Measurements from ENCODE around the gene ENTREP3.
A peak's percentile ranks its signal among the peaks of the same experiment; 100 is the strongest.

ENTREP3 gene

DNA sequence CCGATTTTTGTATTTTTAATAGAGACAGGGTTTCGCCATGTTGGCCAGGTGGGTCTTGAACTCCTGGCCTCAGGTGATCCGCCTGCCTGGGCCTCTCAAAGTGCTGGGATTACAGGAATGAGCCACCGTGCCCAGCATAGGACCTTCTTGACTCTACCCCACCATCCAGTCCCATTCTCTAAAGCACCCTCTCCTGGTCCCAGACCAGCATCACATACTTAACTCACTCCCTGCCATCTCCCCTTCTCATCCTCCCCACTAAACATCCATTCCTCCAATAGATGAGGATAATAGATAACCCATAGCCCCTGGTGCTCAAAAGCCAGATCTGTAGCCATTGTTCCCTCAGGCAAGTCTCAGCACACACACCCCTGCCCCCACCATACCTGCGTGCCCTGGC lies 2.1 kb downstream of the ENTREP3 start:
- peaks cover 37 to 45% of the 10 kb centered on the region in 2 experiments for H3K36me3 ChIP-seq (ENCODE audit: control insufficient read depth in 1 of 2, insufficient read depth in 2 of 2, low read depth in 1 of 2, low read length in 2 of 2)
- H3K18ac ChIP-seq (ENCODE audit: low read depth in 1 of 2, low read length in 2 of 2), result peak overlapping the region in 1 of 2 experiments; percentile 48
- H3K4me2 ChIP-seq (ENCODE audit: low read length, poor library complexity, severe bottlenecking), result no peak overlapping the region
- H2BK12ac ChIP-seq (ENCODE audit: low read length in 2 of 2), result peak overlapping the region in 1 of 2 experiments; percentile 15
- no peak overlapping the region for H4K91ac ChIP-seq (ENCODE audit: low read length)
- peaks cover 18% of the 10 kb centered on the region for H3K79me1 ChIP-seq (replicated peaks; ENCODE audit: low read length, poor library complexity, severe bottlenecking)
- H4K8ac ChIP-seq (ENCODE audit: low read length), result no peak overlapping the region
- H3K14ac ChIP-seq (ENCODE audit: low read length in 2 of 2), result no peak overlapping the region
- H3K27me3 ChIP-seq (ENCODE audit: control insufficient read depth in 1 of 2, insufficient read depth in 1 of 2, low read length in 2 of 2), result no peaks in the 10 kb centered on the region
- H3K4ac ChIP-seq (ENCODE audit: low read depth in 1 of 2, low read length in 2 of 2), result no peak overlapping the region
- H3K9me3 ChIP-seq (ENCODE audit: control insufficient read depth, low read length), result no peaks in the 10 kb centered on the region
- no peak overlapping the region for H3K23ac ChIP-seq (ENCODE audit: low read length in 2 of 2)
- H2AK5ac ChIP-seq (ENCODE audit: low read length, severe bottlenecking), result no peak overlapping the region
- no peak overlapping the region for H2BK15ac ChIP-seq (ENCODE audit: low read depth, poor library complexity, severe bottlenecking)
- no peak overlapping the region for H2BK120ac ChIP-seq (ENCODE audit: low read depth, low read length)
- no peak overlapping the region for H3K27ac ChIP-seq (ENCODE audit: low read length, poor library complexity, severe bottlenecking)
- DNase-seq, result no peak
- no peak overlapping the region for H2BK5ac ChIP-seq (ENCODE audit: low read depth, low read length, poor library complexity, severe bottlenecking)
- 94% methylated on average over 5 of the region's 5 CpGs for WGBS
- peak overlapping the region in 1 of 2 experiments; percentile 95 for H3K4me3 ChIP-seq (ENCODE audit: insufficient read depth in 1 of 2, low read depth in 1 of 2, low read length in 2 of 2)
- H3K4me1 ChIP-seq (ENCODE audit: control insufficient read depth, insufficient read depth, low read depth, low read length), result peaks cover 30% of the 10 kb centered on the region
- H2AFZ ChIP-seq (ENCODE audit: low read depth, low read length), result no peak overlapping the region
- peak overlapping the region; percentile 94 for H3K9ac ChIP-seq (ENCODE audit: low read length)

DNA sequence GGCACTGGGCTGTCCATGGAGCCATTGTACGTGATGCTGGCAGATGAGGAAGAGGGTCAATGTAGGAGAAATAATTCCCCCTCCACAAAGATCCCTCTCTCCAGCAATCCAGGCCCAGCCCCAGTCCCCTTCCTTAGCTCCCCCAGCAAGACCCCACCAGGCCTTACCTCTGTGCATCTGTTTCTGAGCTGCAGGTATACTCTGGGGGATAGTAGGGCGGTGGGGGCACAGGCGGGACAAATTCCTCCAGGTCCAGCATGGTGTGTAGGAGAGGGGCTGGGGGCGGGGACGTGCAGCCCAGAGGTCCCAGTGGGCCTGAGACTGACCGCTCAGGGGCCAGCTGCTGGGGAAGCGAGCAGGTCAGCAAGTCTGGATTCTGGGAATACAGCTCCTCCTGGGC lies 3.7 kb downstream of the ENTREP3 start:
- no peak overlapping the region for H3K18ac ChIP-seq (ENCODE audit: low read depth in 1 of 2, low read length in 2 of 2)

DNA sequence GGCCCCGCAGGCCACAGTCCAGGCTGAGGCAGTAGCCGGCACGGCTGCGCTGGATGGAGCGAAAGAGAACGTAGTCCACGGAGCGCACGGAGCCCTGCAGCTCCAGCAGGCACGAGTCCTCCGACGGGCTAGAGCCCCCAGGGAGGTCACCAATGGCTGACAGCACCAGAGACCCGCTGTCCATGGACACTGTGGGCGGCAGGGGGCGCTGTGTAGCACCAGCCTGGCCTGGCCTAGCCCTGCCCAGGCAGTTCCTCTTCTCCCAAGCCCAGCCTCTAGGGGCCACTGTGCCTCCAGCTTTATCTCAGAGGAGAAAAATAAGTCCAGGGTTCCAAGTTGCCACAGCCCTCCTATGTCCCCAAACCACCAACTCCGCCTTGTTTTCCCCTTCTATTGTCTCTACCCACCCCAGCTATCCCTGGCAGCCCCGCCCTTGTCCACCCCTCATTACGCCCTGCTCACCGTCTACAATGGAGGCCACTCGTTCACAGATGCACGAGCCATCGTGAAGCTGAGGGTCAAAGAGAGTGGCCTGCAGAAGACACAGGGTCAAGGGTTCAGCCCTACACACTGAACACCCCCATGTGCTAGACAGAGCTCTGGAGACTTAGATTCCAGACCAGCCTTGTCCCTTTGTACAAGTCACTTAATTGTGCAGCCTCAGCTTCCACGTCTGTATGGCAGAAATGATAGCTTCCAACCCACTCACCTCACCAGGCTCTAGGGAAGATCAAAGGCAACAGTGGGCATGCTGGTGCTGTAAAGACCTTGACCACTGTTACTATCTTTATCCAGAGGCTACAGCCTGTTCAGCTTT lies 4.4 kb downstream of the ENTREP3 start:
- peak overlapping the region; percentile 59 for H3K9ac ChIP-seq (ENCODE audit: low read length)
- peak overlapping the region; percentile 72 for H2AFZ ChIP-seq (ENCODE audit: low read depth, low read length)
- no peaks in the 10 kb centered on the region for H3K9me3 ChIP-seq (ENCODE audit: control insufficient read depth, low read length)
- H3K4me3 ChIP-seq (ENCODE audit: insufficient read depth in 1 of 2, low read depth in 1 of 2, low read length in 2 of 2), result no peak overlapping the region
- H2BK15ac ChIP-seq (ENCODE audit: low read depth, poor library complexity, severe bottlenecking), result peak overlapping the region; percentile 34
- H2BK12ac ChIP-seq (ENCODE audit: low read length in 2 of 2), result peak overlapping the region in 1 of 2 experiments; percentile 45
- peak overlapping the region in 1 of 2 experiments; percentile 79 for H3K4ac ChIP-seq (ENCODE audit: low read depth in 1 of 2, low read length in 2 of 2)
- WGBS, result 24% methylated on average over 23 of the region's 23 CpGs
- peak overlapping the region in 1 of 2 experiments; percentile 82 for H3K14ac ChIP-seq (ENCODE audit: low read length in 2 of 2)
- peaks cover 41 to 44% of the 10 kb centered on the region in 2 experiments for H3K36me3 ChIP-seq (ENCODE audit: control insufficient read depth in 1 of 2, insufficient read depth in 2 of 2, low read depth in 1 of 2, low read length in 2 of 2)
- peak overlapping the region; percentile 95 for H4K91ac ChIP-seq (ENCODE audit: low read length)
- no peak overlapping the region for H2BK5ac ChIP-seq (ENCODE audit: low read depth, low read length, poor library complexity, severe bottlenecking)
- peaks cover 15% of the 10 kb centered on the region for H3K79me1 ChIP-seq (replicated peaks; ENCODE audit: low read length, poor library complexity, severe bottlenecking)
- H4K8ac ChIP-seq (ENCODE audit: low read length), result peak overlapping the region; percentile 99
- H2BK120ac ChIP-seq (ENCODE audit: low read depth, low read length), result no peak overlapping the region
- no peaks in the 10 kb centered on the region for H3K27me3 ChIP-seq (ENCODE audit: control insufficient read depth in 1 of 2, insufficient read depth in 1 of 2, low read length in 2 of 2)
- H2AK5ac ChIP-seq (ENCODE audit: low read length, severe bottlenecking), result no peak overlapping the region
- no peak overlapping the region for H3K23ac ChIP-seq (ENCODE audit: low read length in 2 of 2)
- H3K4me1 ChIP-seq (ENCODE audit: control insufficient read depth, insufficient read depth, low read depth, low read length), result peaks cover 23% of the 10 kb centered on the region
- peak; percentile 91 for DNase-seq
- H3K27ac ChIP-seq (ENCODE audit: low read length, poor library complexity, severe bottlenecking), result no peak overlapping the region
- H3K18ac ChIP-seq (ENCODE audit: low read depth in 1 of 2, low read length in 2 of 2), result peak overlapping the region; percentile 75 to 78
- H3K4me2 ChIP-seq (ENCODE audit: low read length, poor library complexity, severe bottlenecking), result peak overlapping the region; percentile 31

More for the DNA sequence above, 3.7 kb downstream of the ENTREP3 start:
- DNase-seq, result no peak
- Histone ChIP-seq H2BK5ac (ENCODE audit: low read depth, low read length, poor library complexity, severe bottlenecking) (no peak overlapping the region), H3K36me3 (ENCODE audit: control insufficient read depth in 1 of 2, insufficient read depth in 2 of 2, low read depth in 1 of 2, low read length in 2 of 2) (peaks cover 43 to 49% of the 10 kb centered on the region in 2 experiments), H3K9ac (ENCODE audit: low read length) (peak overlapping the region; percentile 59), H4K8ac (ENCODE audit: low read length) (no peak overlapping the region), H3K27me3 (ENCODE audit: control insufficient read depth in 1 of 2, insufficient read depth in 1 of 2, low read length in 2 of 2) (no peaks in the 10 kb centered on the region), H3K23ac (ENCODE audit: low read length in 2 of 2) (no peak overlapping the region), H2AK5ac (ENCODE audit: low read length, severe bottlenecking) (no peak overlapping the region), H2AFZ (ENCODE audit: low read depth, low read length) (no peak overlapping the region), H3K9me3 (ENCODE audit: control insufficient read depth, low read length) (no peaks in the 10 kb centered on the region), H3K4me3 (ENCODE audit: insufficient read depth in 1 of 2, low read depth in 1 of 2, low read length in 2 of 2) (no peak overlapping the region), H3K27ac (ENCODE audit: low read length, poor library complexity, severe bottlenecking) (no peak overlapping the region), H3K14ac (ENCODE audit: low read length in 2 of 2) (peak overlapping the region in 1 of 2 experiments; percentile 19), H3K79me1 (replicated peaks; ENCODE audit: low read length, poor library complexity, severe bottlenecking) (peaks cover 18% of the 10 kb centered on the region), H2BK12ac (ENCODE audit: low read length in 2 of 2) (no peak overlapping the region), H3K4me2 (ENCODE audit: low read length, poor library complexity, severe bottlenecking) (no peak overlapping the region), H4K91ac (ENCODE audit: low read length) (no peak overlapping the region), H2BK120ac (ENCODE audit: low read depth, low read length) (no peak overlapping the region), H3K4ac (ENCODE audit: low read depth in 1 of 2, low read length in 2 of 2) (no peak overlapping the region), H3K4me1 (ENCODE audit: control insufficient read depth, insufficient read depth, low read depth, low read length) (peaks cover 30% of the 10 kb centered on the region), H2BK15ac (ENCODE audit: low read depth, poor library complexity, severe bottlenecking) (no peak overlapping the region)
- 84% methylated on average over 6 of the region's 7 CpGs for WGBS

GRCh38 chr1:155250246-155250632 lies 5.0 kb downstream of the ENTREP3 start:
- Histone ChIP-seq H3K27ac (ENCODE audit: low read length, poor library complexity, severe bottlenecking) (no peak overlapping the region), H2BK5ac (ENCODE audit: low read depth, low read length, poor library complexity, severe bottlenecking) (no peak overlapping the region), H4K8ac (ENCODE audit: low read length) (peak overlapping the region; percentile 99), H3K4ac (ENCODE audit: low read depth in 1 of 2, low read length in 2 of 2) (peak overlapping the region in 1 of 2 experiments; percentile 79), H3K4me2 (ENCODE audit: low read length, poor library complexity, severe bottlenecking) (peak overlapping the region; percentile 31), H3K23ac (ENCODE audit: low read length in 2 of 2) (no peak overlapping the region), H3K18ac (ENCODE audit: low read depth in 1 of 2, low read length in 2 of 2) (peak overlapping the region; percentile 75 to 78), H3K36me3 (ENCODE audit: control insufficient read depth in 1 of 2, insufficient read depth in 2 of 2, low read depth in 1 of 2, low read length in 2 of 2) (peaks cover 41 to 43% of the 10 kb centered on the region in 2 experiments), H2BK15ac (ENCODE audit: low read depth, poor library complexity, severe bottlenecking) (peak overlapping the region; percentile 34), H3K14ac (ENCODE audit: low read length in 2 of 2) (peak overlapping the region in 1 of 2 experiments; percentile 82), H2AK5ac (ENCODE audit: low read length, severe bottlenecking) (no peak overlapping the region), H3K4me3 (ENCODE audit: insufficient read depth in 1 of 2, low read depth in 1 of 2, low read length in 2 of 2) (no peak overlapping the region), H3K4me1 (ENCODE audit: control insufficient read depth, insufficient read depth, low read depth, low read length) (peaks cover 23% of the 10 kb centered on the region), H4K91ac (ENCODE audit: low read length) (peak overlapping the region; percentile 95), H2BK12ac (ENCODE audit: low read length in 2 of 2) (peak overlapping the region in 1 of 2 experiments; percentile 45), H3K27me3 (ENCODE audit: control insufficient read depth in 1 of 2, insufficient read depth in 1 of 2, low read length in 2 of 2) (no peaks in the 10 kb centered on the region), H3K79me1 (replicated peaks; ENCODE audit: low read length, poor library complexity, severe bottlenecking) (peaks cover 15% of the 10 kb centered on the region), H2BK120ac (ENCODE audit: low read depth, low read length) (no peak overlapping the region), H2AFZ (ENCODE audit: low read depth, low read length) (peak overlapping the region; percentile 72), H3K9me3 (ENCODE audit: control insufficient read depth, low read length) (no peaks in the 10 kb centered on the region), H3K9ac (ENCODE audit: low read length) (peak overlapping the region; percentile 59)
- DNase-seq, result no peak
- WGBS, result 46% methylated on average over 21 of the region's 28 CpGs
